HG03565 (cell line): ENCODE data around the gene CRACR2B.

Experiments used
- ATAC-seq: cut with Tn5 transposase; IDR thresholded peaks from one replicate; pipeline ENCODE4 v1.9.1; 2021; ENCODE audit warnings: mild to moderate bottlenecking, moderate library complexity; ENCODE audit not compliant: unreplicated experiment

CRACR2B gene

GRCh38 chr11:827897-828192, at the start of gene CRACR2B:
CRACR2B (plus strand) TSS chr11:827919; CDS start chr11:828608, 689 bp downstream.
- no peak for ATAC-seq

- ATAC-seq: no peak
Measured at GRCh38 chr11:778976-779954, 48.5 kb upstream of the CRACR2B start.

- ATAC-seq: no peak
Measured at GRCh38 chr11:779955-780532, 47.7 kb upstream of the CRACR2B start.

- ATAC-seq: no peak
Measured at GRCh38 chr11:782264-783174, 45.2 kb upstream of the CRACR2B start.

- no peak for ATAC-seq
Measured at GRCh38 chr11:783581-784015, 44.1 kb upstream of the CRACR2B start.

GRCh38 chr11:786235-787083, 41.3 kb upstream of the CRACR2B start:
- ATAC-seq: no peak

- no peak for ATAC-seq
Measured at GRCh38 chr11:787084-787675, 40.5 kb upstream of the CRACR2B start.

GRCh38 chr11:788009-788640, 39.6 kb upstream of the CRACR2B start:
- no peak for ATAC-seq

- ATAC-seq: no peak
Measured at GRCh38 chr11:788953-789940, 38.5 kb upstream of the CRACR2B start.

- ATAC-seq: no peak
Measured at GRCh38 chr11:789943-790342, 37.8 kb upstream of the CRACR2B start, which contains the start of gene CEND1. CEND1 (minus strand) TSS chr11:790090; CDS start chr11:788576, 1,514 bp downstream.

GRCh38 chr11:790721-791564, 36.8 kb upstream of the CRACR2B start:
- ATAC-seq: no peak

GRCh38 chr11:791658-792534, 35.8 kb upstream of the CRACR2B start:
- ATAC-seq: no peak

GRCh38 chr11:792535-792821, 35.2 kb upstream of the CRACR2B start:
- no peak for ATAC-seq

- no peak for ATAC-seq
Measured at GRCh38 chr11:792873-793272, 34.8 kb upstream of the CRACR2B start.

GRCh38 chr11:793556-793955, 34.2 kb upstream of the CRACR2B start:
- no peak for ATAC-seq

GRCh38 chr11:794013-794765, 33.5 kb upstream of the CRACR2B start:
- no peak for ATAC-seq
